Gastroesophageal sphincter (tissue), 3 donors: ENCODE results near the gene RGS12.

Experiments
- CTCF ChIP-seq, 4 experiments: fragments of 200-600 bp in 2 of 4; fragments of 450-650 bp in 2 of 4; sonication (generic) in 1 of 4; IDR thresholded peaks; one replicate each; pipeline ENCODE4 v1.5.1; 2017 to 2019; ENCODE audit warnings: antibody characterized with exemption in 4 of 4, mild to moderate bottlenecking in 2 of 4, moderate library complexity in 2 of 4
- POLR2A ChIP-seq, 2 donors: fragments of 450-650 bp; IDR thresholded peaks; one replicate each; pipeline ENCODE4 v1.6.1; 2017; ENCODE audit warnings: antibody characterized with exemption in 2 of 2, mild to moderate bottlenecking in 2 of 2, moderate library complexity in 1 of 2
- POLR2AphosphoS5 ChIP-seq: sonication (generic); formaldehyde crosslinking; IDR thresholded peaks from one replicate; pipeline ENCODE4 v1.6.1; 2017; ENCODE audit warnings: antibody characterized with exemption

- no peak for TF ChIP-seq POLR2A (IDR thresholded peaks at IDR 0.05)
- TF ChIP-seq CTCF (IDR thresholded peaks at IDR 0.05), result no peak
- no peak for TF ChIP-seq POLR2AphosphoS5
Measured at GRCh38 chr4:3295837-3296624, 3.2 kb downstream of the RGS12 start.
